Ramos (cell line): ENCODE measurements around the gene ASAP3.

Experiments used
- in situ Hi-C: fragments of 300-500 bp; cut with MboI; formaldehyde crosslinking; loops from one replicate; pipeline ENCODE4 v1.14.3; 2022; ENCODE audit warnings: low sequenced_read_pairs; ENCODE audit not compliant: unreplicated experiment

Gene ASAP3

DNA sequence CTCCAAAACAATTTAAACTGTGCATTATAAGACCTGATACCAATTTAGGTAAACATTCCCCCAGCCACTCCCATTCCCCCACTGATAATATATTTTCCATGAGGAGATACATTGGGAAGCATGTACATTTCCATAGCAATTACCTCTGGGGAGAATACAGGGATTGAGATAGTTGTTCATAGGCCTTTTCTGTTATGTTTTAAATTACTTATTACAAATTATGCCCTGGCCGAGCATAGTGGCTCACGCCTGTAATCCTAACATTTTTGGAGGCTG is 4.4 kb downstream of the ASAP3 start:
- in situ Hi-C loops: no loop called here

DNA sequence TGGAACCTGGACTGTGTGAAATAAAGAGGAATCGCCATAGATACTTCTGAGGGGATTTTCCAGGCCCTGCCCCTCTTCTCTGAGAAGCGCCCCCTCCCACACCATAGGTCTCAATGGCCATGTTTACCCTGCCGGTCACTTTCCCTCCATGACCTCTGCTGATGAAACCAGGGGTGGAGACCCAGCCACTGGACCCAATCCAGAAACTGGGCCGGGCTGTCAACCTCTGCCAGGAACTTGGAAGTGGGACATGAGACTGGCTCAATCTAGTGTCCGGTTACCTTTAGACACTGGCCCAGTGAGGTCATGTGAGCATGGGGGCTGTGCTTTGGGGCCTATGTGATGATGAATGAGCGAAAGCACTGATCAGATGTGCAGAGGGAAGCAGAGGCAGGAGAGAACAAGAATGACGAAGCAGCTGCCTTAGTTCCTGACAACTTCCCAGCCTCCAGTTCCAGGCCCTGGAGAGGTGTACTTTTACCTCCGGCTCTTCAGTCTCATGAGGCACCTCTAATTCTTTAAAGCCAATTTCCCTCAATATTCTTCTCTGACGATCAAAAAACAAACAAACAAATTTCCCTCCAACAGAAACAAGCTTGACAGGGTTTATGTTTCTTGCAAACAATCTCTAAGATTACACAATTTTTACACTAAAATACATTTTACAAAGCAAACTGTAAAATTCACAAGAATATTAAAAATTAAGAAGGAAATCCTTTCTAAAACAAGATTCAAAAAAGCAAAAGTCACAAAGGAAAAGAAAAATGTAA is 4.9 kb downstream of the ASAP3 start:
- in situ Hi-C loops: no loop called here

DNA sequence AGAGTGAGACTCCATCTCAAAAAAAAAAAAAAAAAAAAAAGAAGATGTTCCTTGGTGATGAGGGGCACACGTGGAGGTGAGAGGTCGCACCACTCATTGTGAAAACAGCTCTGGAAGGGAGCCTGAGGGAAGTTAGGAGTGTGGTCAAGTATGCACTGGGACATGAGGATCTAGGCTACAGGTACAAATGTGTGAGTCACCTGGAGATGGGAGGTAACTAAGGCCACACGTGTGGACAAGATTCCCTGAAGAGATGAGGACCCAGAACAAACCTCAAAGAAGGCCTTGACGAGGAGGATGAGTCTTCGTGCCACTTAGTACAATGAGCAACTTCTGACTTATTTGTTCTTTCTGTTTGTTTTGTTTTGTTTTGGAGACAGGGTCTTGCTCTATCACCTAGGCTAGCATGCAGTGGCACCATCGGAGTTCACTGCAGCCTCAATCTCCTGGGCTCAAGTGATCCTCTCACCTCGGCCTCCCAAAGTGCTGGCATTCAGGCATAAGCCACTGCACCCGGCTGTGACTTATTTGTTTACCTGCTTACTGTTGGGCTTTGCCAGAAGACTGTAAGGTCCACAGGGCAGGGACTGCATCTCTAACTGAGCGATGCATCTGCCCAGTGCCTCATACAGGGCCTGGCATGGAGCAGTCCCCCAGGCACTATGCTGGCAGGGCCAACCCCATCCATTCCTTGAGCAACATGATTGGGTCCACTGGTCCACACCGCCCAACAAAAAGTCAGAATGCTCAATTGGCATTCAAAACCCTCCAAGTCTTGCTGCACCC is 6.4 kb downstream of the ASAP3 start:
- in situ Hi-C loops: no loop called here

DNA sequence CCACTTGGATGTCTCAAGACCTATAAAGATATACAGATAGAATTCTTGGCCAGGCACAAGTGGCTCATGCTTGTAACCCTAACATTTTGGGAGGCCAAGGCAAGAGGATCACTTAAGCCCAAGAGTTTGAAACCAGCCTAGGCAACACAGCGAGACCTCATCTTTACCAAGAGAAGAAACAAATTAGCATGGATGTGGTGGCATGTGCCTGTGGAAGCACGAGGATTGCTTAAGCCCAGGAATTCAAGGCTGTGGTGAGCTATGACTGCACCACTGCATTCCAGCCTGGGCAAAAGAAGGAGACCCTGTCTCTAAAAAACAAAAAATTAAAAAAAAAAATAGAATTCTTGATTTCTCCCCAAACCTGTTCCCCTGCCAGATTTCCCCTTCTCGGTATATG is 8.3 kb downstream of the ASAP3 start:
- in situ Hi-C loops: no loop called here

DNA sequence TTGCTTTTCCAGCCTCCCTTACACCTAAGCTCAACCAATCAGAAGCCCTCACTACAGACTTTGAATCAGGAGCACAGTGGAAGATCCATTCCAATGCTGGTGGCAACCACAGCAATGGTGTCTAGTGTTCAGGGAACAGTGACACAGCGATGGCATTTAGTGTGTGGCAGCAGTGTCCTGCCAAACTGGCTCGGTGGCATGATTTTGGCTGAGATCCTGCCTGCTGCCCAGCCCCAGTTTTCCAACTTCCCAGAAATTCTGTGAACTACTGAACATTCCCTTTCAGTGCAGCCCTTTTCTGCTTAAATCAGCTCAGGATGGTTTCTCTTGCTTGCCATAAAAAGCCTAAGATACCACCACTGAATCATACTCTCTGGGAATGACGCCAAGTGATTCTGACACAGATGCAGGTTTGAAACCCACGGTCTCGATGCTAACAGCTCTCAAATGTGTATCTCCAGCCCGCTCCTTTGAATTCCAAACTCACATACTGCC is 8.8 kb downstream of the ASAP3 start:
- in situ Hi-C loops: no loop called here

GRCh38 chr1:23473037-23473800 is 10.8 kb downstream of the ASAP3 start:
- in situ Hi-C loops: no loop called here

DNA sequence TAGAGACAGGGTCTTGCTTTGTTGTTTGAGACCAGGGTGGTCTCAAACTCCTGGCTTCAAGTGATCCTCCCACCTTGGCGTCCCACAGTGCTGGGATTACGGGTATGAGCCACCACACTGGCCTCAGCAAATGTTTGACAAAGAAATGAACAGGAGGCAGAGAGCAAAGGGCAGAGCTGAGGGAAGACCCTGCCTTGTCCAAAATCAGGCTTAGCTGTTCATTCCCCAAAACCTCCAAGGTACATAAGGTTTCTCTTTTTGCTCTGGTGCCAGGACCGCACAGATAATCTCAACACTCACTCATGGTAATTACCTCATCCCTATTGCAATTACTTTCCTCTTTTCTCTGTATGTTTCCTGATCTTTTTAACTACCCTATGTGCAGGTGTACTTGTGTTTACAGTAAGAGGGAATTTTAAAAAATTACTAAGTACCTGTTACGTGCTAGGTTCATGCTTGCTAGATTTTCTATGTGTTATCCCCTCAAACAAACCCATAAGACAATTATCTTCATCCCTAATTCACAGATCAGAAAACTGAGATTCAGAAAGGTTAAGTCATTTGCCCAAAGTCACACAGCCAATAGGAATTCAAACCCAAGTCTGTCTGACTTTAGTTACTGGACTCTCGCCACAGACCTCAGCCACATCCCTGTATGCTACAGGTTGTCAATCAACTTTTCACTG is 11.5 kb downstream of the ASAP3 start:
- in situ Hi-C loops: no loop called here

DNA sequence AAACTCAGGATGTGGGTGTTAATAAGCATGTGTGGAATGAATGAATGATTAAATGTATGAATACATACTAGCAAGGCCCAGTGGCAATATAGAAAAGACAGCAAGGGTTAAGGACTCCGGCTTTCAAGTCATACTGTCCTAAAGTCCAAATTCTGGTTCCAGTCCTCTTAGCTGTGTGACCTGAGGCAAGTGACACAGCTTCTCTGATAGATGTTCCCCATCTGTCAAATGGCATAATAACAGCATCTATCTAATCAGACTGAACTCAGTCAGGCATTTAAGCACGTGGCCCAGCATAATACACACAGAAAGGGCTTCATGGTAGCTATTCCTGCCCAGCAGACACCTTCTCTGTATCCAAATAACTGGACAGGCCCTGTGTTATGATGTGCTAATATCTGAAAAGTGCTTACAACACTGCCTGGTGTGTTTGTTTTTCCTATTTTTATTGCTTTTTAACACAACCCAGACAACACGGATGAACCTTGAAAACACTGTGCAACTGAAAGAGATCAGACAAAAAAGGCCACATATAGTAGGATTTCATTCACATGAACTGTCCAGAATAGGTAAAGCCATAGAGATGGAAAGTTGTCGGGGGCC is 12.4 kb downstream of the ASAP3 start:
- in situ Hi-C loops: no loop called here

DNA sequence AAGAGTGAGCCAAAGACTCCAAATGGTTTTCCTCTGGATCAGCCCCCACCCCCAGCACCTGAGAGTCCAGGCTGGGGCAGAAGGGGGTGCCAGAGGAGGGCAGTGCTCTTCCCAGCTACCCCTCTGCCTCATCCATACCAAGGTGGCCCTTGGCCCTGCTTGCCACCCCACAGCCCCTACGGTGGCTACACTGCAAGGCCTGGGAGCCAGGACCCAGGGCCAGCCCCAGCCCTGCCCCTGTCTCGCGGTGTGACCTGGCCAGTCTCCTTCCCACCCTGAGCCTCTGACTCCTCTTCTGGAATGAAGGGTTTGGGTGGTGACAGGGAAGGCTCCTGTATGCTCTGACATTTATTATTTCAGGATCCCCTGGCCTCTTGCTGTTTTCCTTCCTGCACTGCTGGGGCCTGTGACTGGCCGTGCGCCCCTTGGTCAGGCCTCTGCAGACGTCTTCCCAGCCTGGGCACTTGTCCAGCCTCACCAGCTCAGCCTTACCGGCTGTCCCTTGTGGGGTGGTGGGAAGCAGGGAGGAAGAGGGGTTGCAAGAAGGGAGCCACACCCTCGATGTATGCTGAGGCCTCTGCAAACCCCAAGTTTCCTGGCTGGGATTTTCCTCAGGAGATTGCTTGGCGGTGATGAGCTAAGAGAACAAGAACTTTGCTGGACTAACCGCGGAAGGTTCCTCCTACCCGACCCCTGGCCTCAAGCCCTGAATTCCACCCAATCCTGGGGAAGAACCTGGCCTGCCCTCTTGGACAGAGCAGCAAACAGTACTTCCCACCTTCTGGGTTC is 13.5 kb downstream of the ASAP3 start:
- in situ Hi-C loops: no loop called here

DNA sequence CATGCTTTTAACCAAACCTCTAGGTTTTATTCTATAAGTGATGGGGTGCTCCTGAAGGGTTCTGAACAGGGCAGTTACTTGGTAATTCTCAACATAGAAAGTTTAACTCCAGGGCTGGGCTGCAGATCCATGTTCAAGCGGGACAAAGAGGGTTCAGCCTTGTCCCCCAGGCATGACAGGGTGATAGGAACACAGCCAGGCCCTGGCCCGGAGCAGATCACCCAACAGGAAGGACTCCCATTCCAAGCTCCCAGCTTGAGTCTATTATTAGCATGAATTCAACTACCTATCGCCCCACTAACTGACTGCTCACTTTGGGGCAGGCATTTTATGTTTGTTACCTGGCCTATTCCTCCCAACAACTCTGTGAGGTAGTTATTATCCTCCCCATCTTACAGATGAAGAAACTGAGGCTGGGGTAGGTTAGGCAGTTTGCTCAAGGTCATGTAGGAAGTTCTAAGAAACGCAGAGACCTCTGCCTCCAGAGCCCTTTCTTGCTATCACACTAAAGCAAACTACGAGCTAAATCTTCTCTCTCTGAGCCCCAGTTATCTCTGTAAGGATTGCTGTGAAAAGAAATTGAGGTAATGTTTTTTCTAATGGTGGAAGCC is 14.5 kb downstream of the ASAP3 start:
- in situ Hi-C loops: no loop called here

- in situ Hi-C loops: no loop called here
Observed at GRCh38 chr1:23466423-23466989, 17.5 kb downstream of the ASAP3 start.

DNA sequence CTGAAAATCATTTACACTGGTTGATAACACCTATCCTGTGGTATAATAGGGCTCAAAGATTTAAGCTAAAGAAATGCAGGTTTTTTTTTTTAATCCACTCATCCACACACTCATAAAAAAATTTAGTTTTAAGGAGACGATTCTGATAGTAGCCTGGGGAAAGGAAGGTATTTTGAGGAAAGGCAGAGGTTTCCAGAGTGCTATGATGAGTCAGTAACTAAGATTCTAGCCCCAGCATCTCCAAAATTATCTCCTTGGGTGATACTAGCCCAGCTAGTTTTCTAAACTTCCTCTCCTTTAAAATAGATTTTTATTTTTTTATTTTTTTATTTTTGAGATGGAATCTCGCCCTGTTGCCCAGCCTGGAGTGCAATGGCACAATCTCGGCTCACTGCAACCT is 20.7 kb downstream of the ASAP3 start:
- in situ Hi-C loops: no loop called here

- in situ Hi-C loops: no loop called here
Observed at GRCh38 chr1:23462766-23463165, 21.2 kb downstream of the ASAP3 start.

- in situ Hi-C loops: no loop called here
Observed at GRCh38 chr1:23461050-23461449, 22.9 kb downstream of the ASAP3 start.

- in situ Hi-C loops: no loop called here
Observed at GRCh38 chr1:23460519-23460918, 23.5 kb downstream of the ASAP3 start.

- in situ Hi-C loops: no loop called here
Observed at GRCh38 chr1:23459338-23459757, 24.6 kb downstream of the ASAP3 start.

DNA sequence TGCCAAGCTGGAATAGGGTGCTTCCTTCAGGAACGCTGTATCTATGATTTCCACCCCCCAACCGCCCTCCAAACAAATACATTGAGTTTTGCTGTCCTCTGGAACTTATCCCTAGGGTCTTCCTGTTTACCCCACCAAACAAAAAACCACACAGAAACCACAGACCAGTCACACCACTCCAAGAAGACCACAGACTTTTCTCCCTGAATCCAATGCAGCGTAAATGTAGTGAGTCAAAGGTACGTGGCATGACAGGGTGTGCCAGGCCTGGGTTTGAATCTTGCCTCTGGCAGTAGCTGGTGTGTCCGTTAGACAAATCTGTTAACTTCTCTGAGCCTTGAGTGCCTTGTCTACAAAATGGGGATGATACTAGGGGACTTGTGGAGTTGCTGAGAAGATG is 27.8 kb downstream of the ASAP3 start:
- in situ Hi-C loops: no loop called here

GRCh38 chr1:23453455-23454000 is 30.5 kb downstream of the ASAP3 start:
- in situ Hi-C loops: no loop called here
